HEK293T (cell line): ENCODE data around the gene METTL22.

Source experiments
- ARNT ChIP-seq: fragments of 450-650 bp; IDR thresholded peaks from 2 replicates; pipeline ENCODE4 v1.6.1; 2017; ENCODE audit warnings: mild to moderate bottlenecking
- ELF4 ChIP-seq: fragments of 450-650 bp; IDR thresholded peaks from 2 replicates; pipeline ENCODE4 v1.6.1; 2017; ENCODE audit warnings: antibody characterized with exemption
- FOXK2 ChIP-seq: fragments of 450-650 bp; IDR thresholded peaks from 2 replicates; pipeline ENCODE4 v1.6.1; 2016; ENCODE audit warnings: mild to moderate bottlenecking
- FOXM1 ChIP-seq: fragments of 450-650 bp; IDR thresholded peaks from 2 replicates; pipeline ENCODE4 v1.6.1; 2017; ENCODE audit warnings: mild to moderate bottlenecking, borderline replicate concordance
- HDGF ChIP-seq: fragments of 450-650 bp; IDR thresholded peaks from 2 replicates; pipeline ENCODE4 v1.6.1; 2017; ENCODE audit warnings: antibody characterized with exemption, borderline replicate concordance
- NFRKB ChIP-seq: fragments of 450-650 bp; IDR thresholded peaks from 2 replicates; pipeline ENCODE4 v1.6.1; 2016; ENCODE audit warnings: mild to moderate bottlenecking, moderate library complexity
- SP1 ChIP-seq: fragments of 450-650 bp; IDR thresholded peaks from 2 replicates; pipeline ENCODE4 v1.6.1; 2017

- TF ChIP-seq FOXM1: no peak
- no peak for TF ChIP-seq HDGF
- TF ChIP-seq NFRKB: no peak
- no peak for TF ChIP-seq ELF4
- no peak for TF ChIP-seq ARNT
- no peak for TF ChIP-seq FOXK2
- no peak for TF ChIP-seq SP1
Observed at GRCh38 chr16:8673611-8674412, 52.3 kb downstream of the METTL22 start.
